GM10266 (cell line): ENCODE data around the gene SORT1.

Experiments used
- DNase-seq: peaks from one replicate; pipeline ENCODE4 v3.0.0; 2012; ENCODE audit errors: extremely low spot score
- TF ChIP-seq, protein P1 (sequence below): IDR thresholded peaks from 2 replicates; pipeline ENCODE4 v1.5.1; 2012; ENCODE audit warnings: mild to moderate bottlenecking, low read depth; ENCODE audit not compliant: control insufficient read depth, insufficient read depth; ENCODE audit errors: missing control alignments

SORT1 gene

GRCh38 chr1:109354929-109355328, 42.8 kb downstream of the SORT1 start:
- DNase-seq, result no peak
- TF ChIP-seq, protein P1, sequence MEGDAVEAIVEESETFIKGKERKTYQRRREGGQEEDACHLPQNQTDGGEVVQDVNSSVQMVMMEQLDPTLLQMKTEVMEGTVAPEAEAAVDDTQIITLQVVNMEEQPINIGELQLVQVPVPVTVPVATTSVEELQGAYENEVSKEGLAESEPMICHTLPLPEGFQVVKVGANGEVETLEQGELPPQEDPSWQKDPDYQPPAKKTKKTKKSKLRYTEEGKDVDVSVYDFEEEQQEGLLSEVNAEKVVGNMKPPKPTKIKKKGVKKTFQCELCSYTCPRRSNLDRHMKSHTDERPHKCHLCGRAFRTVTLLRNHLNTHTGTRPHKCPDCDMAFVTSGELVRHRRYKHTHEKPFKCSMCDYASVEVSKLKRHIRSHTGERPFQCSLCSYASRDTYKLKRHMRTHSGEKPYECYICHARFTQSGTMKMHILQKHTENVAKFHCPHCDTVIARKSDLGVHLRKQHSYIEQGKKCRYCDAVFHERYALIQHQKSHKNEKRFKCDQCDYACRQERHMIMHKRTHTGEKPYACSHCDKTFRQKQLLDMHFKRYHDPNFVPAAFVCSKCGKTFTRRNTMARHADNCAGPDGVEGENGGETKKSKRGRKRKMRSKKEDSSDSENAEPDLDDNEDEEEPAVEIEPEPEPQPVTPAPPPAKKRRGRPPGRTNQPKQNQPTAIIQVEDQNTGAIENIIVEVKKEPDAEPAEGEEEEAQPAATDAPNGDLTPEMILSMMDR, result no peak

- DNase-seq, result no peak
Observed at GRCh38 chr1:109351457-109351856, 46.3 kb downstream of the SORT1 start.

GRCh38 chr1:109350655-109351054, 47.1 kb downstream of the SORT1 start:
- DNase-seq, result no peak

More at GRCh38 chr1:109351457-109351856, 46.3 kb downstream of the SORT1 start:
- TF ChIP-seq, protein P1, result no peak

GRCh38 chr1:109350182-109350581, 47.5 kb downstream of the SORT1 start:
- no peak for DNase-seq
- TF ChIP-seq, protein P1, result no peak

More at GRCh38 chr1:109350655-109351054, 47.1 kb downstream of the SORT1 start:
- TF ChIP-seq, protein P1, result no peak

GRCh38 chr1:109347511-109347910, 50.2 kb downstream of the SORT1 start:
- no peak for DNase-seq
- TF ChIP-seq, protein P1, result no peak

DNA sequence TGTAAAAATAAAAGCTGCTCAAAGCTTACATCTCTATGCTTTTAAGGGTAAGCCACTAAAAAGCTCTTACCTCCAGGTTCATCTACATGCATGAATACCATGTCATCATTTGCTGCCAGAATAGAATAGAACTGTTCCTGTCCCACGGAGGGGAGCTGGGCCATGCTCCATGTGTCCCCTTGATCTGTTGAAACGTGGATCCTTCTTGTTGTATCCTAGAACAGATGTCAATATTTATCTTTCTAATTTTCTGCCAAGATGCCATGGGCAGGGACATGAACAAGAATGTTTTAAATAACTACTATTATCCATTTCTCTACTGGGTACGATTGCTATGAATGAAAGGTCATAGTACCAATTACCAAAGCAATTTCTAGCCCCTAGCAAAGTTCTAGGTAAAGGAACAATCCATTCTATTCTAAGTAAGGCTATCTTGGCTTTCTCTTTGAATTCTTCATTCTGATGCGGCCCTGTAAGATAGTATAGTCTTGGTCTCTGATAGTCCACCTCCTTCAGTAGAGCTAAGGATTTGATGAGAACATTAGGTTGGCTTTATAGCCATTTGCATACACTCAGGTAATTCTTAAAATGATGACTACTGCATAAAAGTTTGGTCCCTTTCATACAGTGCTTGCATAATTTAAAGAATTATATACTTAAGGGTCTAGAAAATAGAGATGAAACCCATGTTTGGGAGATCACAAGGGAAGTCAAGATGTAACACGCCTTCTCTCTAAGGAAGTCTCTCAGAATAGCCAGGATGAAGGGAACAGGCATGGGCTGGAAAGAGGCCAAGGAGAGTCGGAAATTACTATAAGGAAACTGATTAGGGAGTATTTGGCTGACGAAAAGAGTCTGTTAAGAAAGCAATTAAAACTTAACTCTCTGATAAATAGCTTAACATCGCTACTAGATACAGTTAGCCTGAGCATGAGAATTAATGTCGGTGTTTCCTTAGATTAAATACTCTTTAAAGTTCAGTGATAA, 55.5 kb downstream of the SORT1 start:
- no peak for DNase-seq
- TF ChIP-seq, protein P1, result no peak

DNA sequence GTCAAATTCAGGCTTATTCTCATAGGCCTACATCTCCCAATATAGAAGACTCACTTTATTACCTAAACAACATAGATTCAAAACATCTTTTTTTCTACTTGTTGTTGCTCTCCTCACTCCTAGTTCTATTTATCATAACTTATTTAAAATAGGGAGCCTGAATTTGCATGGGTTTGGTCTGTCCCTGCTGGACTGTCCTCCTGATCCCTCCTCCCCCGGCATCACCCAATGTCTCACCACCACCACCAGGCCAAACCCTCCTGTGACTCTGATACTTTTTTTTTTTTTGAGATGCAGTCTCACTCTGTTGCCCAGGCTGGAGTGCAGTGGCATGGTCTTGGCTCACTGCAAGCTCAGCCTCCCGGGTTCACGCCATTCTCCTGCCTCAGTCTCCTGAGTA, 59.1 kb downstream of the SORT1 start:
- TF ChIP-seq, protein P1, result no peak

More for the DNA sequence above, 59.1 kb downstream of the SORT1 start:
- no peak for DNase-seq
